GM21737 (cell line): ENCODE data around the gene NUAK2.

Experiments used
- ATAC-seq: cut with Tn5 transposase; IDR thresholded peaks from one replicate; pipeline ENCODE4 v1.9.1; 2021; ENCODE audit warnings: mild to moderate bottlenecking, moderate library complexity; ENCODE audit not compliant: unreplicated experiment

Gene NUAK2

DNA sequence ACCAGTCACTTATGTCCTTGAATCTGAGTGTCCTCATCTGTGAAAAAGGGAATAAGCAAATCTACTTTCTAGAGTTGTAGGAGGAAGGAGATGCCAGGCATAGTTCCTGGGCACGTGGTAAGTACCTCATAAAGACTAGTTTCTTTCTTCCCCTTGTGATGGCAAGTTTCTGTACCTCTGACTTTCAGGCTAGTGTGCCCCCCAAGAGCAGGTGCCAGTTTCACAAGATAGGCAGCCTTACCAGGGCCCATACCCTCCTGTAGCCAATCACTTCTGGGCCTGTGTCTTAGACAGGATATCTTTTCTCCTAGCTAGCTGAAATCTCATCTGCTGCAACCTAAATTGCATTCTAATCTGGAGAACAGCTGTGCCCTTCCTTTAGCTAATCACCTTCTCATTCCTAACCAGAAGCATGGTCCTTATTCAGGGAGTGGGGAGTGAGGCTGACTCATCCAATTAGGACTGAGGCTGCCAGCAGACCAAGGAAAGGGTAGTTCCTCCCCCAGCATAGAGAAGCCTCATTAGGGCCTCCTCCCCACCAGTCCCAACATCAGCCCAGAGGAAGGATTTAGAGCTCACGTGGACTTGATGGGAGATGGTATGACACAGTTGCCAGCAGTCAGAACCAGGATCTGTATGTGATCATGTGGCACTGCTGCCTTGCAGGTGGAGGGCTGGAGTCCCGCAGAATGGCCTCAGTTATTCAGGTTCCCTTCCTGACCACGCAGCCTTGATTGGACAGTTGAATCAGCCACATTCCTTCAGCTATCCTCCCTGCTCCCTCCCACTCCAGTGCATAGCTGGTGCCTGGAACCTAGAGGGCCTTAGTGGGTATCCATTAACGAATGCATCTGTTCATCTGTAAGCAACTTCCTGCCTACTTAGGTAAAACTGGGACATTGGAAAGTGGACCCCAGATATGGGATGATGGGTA, 27.3 kb upstream of the NUAK2 start:
- no peak for ATAC-seq

DNA sequence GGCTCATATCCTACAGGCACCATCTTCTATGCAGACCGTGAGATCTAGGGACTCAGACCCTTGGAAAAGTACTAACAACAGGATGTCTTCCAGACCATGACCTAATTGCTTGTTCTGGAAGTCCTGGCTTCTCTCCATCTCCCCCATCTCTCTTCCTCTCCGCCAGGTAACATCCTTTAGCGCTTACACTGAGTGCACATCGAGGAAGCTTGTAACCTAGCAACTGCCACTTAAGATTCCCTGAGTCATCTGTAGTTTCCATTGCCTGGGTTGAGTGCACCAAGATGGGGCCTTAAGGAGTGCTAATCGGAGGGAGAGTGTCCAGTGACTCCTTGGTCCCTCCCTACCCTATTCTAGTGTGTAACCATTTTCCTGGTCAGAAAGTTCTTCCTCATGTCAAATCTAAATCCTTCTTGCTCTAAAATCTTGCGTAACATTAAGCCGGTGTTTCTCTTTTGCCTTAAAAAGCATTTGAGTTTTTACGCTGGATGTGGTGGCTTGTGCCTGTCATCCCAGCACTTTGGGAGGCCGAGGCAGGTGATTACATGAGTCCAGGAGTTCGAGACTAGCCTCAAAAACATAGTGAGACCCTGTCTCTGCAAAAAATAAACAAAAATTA, 25.5 kb upstream of the NUAK2 start:
- no peak for ATAC-seq

DNA sequence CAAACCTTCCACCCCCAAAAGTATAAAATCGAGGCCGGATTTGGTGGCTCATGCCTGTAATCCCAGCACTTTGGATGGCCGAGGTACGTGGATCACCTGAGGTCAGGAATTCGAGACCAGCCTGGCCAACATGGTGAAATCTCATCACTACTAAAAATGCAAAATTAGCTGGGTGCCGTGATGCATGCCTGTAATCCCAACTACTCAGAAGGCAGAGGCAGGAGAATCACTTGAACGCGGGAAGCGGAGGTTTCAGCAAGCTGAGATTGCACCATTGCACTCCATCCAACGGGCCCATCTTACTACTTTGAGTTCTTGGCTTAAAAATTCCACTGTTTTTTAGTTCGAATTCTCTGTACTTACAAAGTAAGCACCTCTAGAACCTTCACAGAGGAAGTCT, 24.2 kb upstream of the NUAK2 start:
- no peak for ATAC-seq

DNA sequence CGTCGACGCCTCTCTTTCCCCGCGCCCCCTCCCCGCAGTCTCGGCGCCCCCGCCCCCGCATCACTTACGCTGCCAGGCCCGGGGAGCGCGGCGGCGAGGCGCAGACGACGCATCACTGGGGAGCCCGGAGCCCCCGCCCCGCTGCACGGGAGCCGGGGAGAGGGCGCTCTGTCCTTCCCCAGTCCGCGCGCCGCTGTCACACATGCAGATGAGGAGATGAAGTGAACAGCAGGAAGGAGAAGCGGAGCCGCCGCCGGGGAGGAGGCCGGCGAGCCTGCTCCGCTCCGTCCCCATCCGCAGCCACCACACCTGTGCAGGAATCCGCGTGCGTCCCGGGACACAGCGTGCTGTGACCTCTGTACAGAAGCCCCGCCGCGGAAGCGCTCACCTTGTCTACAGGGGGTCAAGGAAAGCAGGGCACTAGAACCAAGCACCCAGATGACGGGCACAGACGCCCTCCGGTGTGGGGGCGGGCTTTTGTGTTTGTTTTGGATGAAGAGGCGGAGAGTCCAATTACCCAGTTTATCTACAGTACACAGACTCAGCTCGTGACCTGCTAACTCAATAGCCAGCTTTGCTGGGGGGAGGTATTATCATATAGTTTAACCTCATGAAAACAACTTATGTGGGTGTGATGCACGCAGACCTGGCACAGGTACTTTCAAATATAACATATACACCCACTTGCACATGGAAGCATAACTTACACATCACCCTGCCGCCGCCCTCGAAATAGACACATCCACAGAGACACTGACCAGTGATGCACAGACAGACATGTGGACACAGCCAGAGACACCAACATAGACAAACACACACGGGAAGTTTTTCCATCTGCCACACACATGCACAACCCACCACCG, 22.8 kb upstream of the NUAK2 start:
- no peak for ATAC-seq

DNA sequence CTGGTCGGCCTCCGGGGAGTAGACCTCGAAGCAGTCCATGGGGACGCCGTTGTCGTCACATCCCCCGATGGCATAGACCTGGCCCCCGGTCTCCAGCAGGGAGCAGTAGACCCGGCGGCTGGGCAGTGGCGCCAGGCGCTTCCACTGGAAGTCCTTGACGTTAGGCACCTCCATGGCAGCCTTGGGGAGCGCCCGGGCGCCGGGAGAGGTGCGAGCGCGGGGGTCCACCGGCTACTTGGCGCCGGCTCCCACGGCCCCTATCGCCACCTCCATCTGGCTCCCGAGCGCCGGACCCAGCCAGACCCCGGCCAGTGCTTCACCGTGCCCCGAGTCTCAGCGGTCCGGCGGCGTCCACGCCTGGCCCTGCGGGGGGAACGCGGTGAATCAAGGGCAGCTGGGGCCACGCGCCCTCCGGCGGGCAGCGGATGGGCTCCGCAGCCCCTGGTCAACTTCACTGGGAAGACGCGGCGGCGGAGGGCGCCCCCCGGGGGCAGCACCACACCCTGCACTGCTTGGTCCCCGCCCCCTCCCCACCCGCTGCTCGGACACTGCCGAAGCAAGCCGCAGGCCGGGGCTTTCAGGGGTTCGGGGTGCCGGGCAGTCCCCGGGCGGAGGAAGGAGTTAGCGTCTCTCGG, 22.0 kb upstream of the NUAK2 start:
- ATAC-seq, result no peak

DNA sequence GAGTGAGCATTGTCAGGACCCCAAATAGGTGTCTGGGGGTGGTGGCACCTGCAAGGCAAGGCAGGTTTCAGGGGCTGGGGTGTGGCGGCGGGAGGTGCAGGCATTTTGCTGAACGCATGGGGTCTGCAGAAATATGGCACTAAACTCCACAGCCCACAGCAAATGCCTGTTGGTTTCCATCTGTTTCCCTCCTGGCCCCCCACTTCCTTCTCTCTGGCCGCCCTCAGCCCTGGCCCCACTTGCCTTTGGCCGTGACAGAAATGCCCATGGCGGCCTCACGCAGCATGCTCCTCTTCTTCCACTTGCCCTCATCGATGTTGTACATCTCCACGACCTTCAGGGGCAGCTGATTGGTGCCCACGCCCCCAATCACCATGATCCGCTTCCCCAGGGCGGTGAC, 21.4 kb upstream of the NUAK2 start:
- no peak for ATAC-seq

DNA sequence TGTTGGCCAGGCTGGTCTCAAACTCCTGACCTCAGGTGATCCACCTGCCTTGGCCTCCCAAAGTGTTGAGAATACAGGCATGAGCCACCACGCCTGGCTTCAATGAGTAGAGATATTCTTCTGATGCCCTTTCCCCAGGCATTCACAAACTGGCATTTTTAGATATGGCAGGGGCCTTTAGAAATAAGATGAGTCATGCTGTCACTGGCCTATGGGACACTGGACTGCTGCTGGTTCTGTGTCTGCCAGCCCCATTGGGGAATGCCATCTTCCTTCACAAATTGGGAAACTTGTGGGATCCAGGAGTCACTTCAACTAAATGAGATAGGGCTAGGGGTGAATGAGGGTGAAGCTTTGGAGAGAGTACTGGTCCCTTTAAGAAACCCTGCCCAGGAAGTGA, 19.1 kb upstream of the NUAK2 start:
- no peak for ATAC-seq

DNA sequence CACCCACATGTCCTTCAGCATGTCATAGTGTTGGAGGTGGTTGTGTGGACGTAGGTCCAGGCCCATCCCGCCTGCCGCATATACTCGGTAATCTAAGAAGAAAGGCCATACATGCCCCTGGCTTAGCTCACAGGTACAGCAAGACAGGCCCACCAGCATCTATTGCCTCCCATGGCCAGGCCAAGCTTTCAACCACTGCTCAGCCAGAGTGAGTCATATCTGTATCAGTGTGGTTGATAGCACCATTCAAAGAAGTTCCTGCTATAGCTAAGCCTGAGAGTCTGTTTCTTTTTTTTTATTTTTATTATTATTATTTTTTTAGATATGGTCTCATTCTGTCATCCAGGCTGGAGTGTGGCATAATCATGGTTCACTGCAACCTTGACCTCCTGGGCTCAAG, 18.2 kb upstream of the NUAK2 start:
- ATAC-seq, result no peak

DNA sequence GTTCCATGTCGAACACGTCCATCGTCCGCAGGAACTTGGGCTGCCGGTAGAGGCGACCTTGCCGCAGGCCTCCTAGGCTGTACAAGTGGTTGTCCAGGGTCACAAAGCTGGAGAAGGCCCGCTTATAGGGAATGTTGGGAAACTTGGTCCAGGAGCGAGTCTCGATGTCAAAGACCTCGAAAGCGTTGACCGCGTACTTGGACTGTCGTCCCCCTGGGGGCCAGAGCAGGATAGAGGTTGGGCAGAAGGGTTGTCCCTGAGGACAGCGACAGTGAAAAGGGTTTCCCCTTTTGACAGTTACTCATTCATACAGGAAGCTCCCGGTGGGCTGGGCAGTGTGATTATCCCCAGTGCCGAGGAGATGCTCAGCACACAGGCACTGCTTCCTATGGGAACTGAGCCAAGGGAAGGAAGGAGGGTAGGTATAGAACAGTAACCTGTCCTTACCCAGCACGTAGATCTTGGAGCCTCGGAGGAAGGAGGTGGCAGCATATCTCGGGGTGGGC, 17.7 kb upstream of the NUAK2 start:
- no peak for ATAC-seq

DNA sequence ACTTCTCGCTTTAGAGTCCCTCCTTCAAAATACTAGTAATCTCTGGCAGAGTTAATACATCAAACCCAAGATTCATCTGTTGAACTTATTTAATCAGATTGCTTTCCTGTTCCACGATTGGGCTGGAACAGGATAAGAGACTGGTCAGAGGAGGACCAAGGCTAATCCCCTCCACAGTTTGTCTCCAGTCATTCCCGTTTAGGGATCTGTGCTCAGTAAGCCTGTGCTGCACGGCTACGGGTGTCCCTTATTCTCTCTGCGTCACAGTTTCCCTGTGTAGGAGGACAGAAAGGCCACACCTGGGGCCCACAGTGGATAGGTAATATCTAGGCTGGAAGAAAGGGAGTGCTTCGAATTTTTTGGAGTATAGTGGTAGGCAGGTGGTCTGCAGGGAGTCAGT, 16.5 kb upstream of the NUAK2 start:
- ATAC-seq, result no peak

DNA sequence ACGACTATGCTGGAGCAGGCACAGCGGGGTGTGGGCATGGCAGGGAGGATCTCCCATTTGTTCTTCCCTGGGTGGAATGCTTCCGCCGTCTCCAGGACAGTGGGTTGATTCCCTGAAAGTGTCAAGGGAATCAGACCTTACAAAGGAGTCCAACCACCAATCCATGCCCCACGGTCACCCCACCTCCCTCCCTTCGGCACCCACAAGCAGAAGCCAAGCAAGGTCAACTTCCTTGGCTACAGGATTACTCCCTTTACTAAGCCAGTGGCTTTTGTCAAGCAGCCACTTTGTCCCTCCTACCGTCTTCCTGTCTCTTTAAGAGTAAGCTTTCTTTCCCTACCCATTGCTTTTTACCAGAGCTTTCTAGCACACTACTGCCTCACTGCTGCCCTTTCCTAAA, 15.9 kb upstream of the NUAK2 start:
- no peak for ATAC-seq

DNA sequence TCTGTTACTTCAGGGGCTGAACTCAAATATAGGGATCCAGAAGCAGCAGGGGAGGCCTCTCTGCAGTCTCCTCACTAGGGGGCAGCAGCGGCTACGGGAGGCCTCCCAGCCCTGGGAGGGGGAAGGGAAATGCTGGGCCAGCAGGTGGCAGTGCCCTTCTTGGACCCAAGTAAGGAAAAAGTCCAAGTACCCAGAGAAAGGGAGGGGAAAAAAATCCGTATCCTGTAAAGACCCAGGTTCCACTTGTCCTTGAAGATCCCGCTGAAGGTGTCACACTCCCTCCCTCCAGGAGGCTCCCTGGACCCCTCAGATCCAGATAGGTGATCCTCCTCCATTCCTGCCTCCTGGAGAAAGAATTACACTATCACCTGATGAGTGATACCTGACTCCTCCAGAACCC, 14.1 kb upstream of the NUAK2 start:
- ATAC-seq, result peak; percentile 59

DNA sequence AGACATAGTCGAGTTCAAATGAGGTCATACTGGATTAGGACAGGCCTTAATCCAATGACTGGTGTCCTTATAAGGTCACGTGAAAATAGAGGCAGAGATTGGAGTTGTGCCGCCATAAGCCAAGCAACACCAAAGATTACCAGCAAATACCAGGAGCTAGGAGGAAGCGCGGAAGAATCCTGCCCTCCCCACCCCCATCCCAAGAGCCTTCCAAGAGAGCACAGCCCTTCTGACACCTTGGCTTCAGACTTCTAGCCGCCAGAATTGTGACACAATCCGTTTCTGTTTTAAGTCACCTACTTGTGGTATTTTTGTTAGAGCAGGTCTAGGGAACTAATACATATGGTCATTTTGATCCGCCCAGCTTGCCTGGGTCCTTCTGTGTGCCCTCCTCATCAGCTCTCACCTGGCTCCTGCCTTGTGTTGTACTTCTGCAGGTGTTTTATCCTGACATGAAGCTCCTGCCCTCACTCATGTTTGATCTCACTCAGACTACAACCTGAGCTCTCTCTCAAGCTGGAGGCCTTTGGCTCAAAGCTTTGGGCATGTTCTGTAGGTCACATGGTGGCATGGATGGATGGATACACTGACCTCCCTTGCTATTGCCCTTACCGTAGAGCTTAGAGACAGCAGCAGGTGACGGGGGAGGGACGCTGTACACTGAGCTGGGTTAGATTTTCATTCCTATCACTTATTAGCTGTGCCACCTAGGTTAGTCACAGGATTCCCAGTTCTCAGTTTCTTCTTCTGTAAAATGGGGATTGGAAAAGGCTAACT, 10.7 kb upstream of the NUAK2 start:
- ATAC-seq, result no peak

DNA sequence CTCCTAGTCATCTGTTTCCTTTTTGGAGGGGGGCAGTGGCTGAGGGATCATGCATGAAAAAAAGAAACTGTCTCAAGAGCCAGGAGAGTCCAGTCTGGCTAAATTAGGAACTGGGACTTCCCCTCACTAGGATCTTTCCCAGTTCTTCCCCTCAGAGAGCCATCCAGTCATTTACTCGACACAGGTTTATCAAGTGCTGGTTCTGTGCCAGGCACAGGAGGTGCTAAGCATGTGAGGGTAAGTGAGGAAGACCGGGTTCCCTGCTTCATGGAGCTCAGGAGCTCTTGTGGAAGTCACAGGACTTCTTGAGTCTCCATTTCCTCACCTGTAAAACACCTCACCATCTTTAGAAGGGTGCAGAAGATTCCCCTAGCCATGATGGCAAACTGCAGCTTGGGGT, 8.6 kb upstream of the NUAK2 start:
- no peak for ATAC-seq

DNA sequence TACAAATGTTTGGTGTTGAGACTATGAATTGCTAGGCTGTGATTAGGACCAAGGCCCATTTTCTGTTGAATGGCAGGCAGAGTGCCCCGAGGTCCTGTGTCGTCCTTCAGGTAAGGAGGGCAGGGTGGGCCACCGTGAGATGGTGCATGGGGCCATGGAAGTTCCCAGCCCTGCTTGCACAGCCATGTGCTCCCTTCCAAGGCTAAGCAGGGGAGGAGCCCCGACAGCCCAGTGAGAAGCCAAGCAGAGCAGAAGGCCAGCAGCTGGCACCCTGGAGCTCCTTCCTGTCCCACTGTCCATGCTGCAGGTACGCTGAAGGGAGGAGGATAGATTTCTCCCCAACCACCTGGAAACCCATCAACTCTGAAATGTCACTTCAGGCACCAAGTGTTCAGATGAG, 8.2 kb upstream of the NUAK2 start:
- ATAC-seq, result no peak

DNA sequence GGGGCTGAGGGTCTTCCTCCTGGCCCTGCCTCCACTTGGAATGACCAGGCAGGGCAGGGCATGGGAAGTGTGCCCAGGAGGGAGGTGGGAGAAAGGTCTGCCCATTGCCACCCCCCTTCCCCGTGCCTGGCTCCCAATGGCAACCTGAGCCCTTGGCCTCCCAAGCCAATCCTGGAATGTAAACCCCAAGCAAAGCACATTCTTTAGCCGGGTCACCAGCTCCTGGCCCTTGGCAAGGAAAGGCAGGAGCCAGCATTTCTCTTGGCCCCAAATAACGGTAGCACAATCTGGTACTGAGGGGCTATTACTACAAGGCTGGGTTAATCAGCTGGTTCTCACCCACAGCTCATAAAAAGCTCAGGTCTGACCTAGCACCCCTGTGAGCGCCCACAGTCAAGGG, 6.9 kb upstream of the NUAK2 start:
- no peak for ATAC-seq

DNA sequence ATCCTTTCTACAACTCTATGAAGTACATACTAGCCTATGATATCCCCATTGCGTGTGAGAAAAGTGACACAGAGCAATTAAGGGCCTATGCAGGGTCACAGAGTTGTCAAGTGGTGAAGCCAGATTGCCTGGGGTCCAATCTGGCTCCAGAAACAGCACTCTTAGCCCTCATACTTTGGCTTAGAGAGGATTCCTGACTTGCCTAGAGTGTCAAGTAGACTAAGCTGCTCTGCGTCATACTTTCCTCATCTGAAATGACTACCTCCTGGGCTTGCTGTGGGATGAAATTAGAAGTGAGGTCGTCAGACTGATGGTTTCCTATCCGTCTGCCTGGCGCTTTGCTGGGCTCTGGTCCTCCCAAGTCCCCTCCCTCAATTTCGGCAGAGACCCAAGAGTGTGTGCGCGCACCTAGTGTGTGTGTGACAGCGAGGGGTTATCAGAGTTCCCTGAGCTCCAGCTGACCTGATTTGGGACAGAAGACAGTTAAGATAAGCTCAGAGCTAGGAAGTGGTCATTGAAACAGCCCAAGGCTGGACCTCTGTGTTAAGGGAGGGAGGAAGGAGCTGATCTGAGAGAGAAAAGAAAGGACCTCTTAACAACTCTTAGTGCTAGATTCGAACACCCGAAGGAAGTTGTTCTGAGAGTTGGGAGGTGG, 5.4 kb upstream of the NUAK2 start:
- ATAC-seq, result no peak

DNA sequence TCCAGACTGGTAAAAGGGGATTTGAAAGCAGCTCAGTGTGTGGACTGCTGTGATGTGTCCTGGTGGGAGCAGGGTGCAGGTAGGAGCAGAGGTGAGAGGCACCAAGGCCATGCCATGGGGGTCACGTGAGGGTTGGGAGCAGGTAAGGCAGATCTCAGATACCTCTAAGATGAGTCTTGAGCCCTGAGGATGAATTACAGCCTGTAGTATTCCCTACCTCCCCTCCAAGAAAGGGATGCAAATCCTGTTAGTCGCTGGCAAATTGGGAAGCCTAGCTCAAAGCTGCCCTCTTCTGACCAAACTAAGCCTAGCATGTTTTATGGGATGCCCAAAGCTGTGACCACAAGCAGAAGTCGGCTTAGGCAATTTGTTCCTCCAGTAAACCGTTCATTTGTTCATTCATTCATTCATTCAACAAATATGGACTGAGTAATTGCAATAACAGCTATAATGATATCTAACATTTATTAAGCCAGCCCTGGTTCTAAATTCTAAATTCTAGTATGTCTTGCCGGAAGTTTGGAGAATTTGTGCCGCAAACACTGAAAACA, 3.9 kb upstream of the NUAK2 start:
- ATAC-seq, result no peak

DNA sequence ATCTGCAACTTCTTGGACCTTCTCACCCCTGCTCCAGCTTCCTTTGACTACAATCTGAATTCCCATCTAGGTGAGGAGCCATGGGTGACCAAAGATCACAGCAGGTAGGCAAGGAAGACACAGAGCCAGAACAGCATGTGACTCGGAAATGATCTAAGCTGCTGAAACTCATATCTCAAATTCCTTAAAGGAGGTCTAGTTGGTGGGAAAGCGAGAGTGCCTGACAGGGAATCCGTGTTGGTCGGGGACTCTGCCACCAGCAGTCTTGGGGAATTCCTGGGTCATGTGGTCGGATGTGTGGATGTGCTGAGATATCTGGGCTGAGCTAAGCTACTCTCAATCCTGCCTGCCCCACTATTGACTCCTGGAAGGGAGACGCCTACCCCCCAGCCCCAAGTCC, 3.2 kb upstream of the NUAK2 start:
- ATAC-seq, result no peak
